Measurements from ENCODE around the gene SCRT2. TPM values are rescaled to one million over a fixed set of nuclear protein-coding genes. Genes with fewer than 3 reads are reported as not detected.
"Not testable (repeated sequence)": the region's sequence is repeated elsewhere in the genome, so short reads cannot be mapped to it uniquely, and the experiment has no call there.

The SCRT2 gene
- total RNA-seq, 1 experiment from 2014 or later, result not detected

DNA sequence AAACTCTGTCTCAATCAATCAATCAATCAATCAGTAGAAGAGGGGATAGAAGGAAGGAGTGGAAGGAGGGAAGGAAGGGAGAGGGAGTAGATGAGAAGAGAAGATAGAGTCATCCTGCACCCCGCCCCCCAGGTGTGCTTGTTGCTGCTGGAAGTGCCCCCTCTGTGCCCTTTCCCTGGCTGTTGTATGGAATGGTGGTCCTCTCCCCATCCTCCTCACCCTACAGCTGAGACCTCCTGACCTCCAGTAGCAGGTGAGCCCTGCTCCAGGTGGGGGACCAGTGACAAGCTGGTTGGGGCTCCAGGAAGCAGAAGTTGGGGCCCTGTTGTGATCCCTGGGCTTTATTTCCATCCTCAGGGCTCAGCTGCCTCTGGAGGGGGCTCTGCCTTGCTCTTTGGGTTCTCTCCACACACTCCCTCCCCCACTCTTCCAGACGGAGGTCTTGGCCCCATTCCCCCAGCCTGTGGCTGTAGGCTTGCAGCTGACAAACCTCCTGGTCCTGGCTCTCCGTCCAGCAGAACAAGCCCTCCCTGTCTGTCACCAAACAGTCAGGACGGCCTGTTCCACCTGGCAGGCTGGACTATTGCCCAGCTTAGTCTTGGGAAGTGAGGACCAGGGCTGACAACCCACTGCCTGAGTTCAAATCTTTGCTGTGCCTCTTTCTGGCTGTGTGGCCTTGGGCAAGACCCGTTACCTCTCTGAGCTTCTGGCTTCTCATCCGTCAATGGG, 26.0 kb upstream of the SCRT2 start:
- no peak for DNase-seq (ENCODE audit: low read depth)

DNA sequence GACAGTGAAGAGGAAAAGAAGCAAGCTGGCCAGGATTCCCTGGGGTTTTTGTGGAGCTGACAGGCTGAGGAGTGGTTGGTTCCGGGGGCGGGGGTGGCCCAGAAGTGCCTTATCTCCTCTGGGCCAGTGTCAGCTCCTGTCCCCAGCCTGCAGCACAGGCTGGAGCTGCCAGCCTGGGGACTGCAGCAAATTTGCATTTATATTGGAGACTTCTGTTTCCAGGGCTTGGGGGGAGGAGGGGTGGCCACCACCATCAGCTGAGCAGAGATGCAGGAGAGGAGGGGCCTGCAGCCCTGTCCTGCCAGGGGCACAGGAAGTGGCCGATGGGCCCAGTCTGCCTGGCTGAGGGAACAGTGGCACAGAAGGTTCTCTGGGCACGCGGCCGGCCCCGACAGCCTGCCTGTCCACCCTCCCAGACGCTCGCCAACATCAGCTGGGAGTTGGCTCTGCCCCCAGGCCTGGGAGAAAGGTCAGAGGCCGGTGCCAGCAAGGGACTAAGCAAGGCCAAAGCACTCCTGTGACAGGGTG, 24.3 kb upstream of the SCRT2 start:
- DNase-seq (ENCODE audit: low read depth), result no peak

DNA sequence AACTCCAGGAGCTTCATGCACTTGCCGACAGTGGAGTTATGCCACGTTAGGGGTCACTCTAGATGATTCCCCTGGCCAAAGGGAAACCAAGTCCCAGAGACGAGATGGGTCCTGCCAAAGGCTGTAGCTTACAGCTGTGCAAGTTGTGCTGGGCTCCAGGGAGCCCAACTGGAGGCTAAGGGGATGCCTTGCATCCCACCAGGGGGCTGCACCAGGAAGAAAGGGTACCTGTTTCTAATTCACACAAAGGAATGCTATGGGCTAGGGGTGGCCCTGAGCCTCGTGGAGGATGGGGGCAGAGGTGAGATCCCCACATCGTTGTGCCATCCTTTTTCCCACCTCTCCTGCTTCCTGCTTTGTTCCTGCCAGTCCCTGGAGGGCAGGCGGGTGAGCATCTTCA, 23.7 kb upstream of the SCRT2 start:
- no peak for DNase-seq (ENCODE audit: low read depth)

DNA sequence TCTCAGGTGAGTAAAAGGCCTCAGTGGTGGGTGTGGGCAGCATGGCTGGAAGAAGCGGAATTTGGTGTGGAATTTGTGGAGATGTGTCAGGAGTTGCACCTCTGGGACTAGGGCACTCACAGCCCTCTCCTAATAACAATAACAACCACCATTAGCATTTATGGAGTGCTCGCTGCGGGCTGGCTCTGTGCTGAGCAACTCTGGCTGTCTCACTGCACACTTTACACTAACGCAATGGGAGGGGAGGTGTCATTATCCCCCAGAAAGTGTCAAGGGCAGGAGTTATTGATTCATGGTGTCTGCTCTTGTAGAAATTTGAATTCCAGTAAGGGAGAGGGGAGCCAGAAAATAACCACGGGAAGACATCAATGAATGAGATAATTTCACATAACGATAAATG, 22.7 kb upstream of the SCRT2 start:
- no peak for DNase-seq (ENCODE audit: low read depth)

DNA sequence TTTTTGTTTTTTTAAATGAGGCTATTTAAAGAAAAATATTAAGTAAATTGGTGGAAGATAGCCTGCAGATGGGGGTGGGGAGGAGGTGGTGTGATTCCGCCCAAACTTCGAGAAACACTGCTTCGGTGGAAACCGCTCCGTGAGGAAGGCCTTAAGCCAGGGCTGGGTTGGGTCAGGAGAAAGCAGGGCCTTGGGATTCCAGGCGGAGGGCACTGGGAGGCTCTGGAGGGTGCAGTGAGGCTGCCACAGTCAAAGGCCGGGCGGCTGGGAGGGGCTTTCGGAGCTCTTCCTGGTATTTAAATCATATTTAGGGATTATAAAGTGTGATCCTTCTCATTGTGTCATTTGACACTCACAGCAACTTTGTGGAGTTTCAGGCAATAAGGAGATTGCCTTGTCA, 22.2 kb upstream of the SCRT2 start:
- no peak for DNase-seq (ENCODE audit: low read depth)

DNA sequence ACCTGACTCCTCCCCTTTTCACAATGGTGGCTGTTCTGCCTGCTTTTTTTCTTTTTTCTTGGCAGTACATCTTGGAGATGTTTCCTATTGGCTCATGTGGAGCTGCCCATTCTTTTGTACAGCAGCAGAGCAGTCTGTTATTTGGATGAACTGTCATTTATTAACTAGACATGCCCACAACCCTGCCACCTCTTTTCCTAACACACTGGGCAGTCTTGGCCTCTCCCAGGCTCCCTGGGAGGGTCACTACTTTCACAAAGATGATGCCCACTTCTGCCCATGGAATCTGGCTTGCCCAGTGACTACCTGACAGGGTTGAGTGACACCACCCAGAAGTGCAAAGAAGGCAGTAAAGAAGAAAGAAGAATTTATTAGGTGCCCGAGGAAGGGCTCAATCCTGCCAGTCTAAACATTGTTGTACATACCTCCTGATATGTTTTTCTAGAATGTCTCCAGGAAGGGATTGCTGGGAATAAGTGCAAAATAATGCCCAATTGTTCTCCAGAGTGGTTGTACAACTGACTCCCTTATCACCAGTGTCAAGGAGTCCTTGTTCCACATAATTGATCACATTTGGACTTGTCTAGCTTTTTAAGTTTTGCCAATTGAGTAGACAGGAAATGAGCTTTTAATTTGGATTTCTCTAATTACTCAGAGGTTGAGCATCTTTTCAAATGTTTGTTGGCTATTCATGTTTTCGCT, 19.7 kb upstream of the SCRT2 start:
- no peak for DNase-seq (ENCODE audit: low read depth)

DNA sequence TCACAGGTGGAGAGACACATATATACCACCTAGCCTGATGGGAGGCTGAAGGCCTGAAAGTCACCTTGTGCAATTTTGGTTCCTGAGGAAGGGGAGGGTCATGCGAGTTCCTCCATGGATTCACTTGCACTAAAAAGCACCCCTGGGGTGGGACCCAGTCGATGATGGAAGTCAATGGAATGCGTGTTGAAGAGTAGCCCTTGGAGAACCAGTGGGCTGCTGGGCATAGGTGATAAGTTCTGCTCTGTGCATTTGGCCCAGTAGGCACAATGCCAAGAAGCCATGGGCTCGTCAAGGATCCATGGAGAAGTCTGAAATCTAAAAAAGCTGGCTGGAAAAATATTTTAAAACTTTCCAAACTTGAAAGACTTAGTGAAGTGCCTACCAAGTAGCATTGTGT, 18.9 kb upstream of the SCRT2 start:
- no peak for DNase-seq (ENCODE audit: low read depth)

DNA sequence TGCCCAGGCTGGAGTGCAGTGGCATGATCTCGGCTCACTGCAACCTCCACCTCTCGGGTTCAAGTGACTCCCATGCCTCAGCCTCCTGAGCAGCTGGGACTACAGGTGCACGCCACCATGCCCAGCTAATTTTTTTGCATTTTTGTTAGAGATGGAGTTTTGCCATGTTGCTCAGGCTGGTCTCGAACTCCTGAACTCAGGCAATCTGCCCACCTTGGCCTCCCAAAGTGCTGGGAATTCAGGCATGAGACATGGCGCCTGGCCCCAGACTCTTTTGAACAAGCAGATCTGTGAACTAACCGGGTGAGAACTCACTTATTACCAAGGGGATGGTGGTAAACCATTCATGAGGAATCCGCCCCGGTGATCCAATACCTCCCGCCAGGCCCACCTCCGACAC, 18.2 kb upstream of the SCRT2 start:
- DNase-seq (ENCODE audit: low read depth), result not testable (repeated sequence)

DNA sequence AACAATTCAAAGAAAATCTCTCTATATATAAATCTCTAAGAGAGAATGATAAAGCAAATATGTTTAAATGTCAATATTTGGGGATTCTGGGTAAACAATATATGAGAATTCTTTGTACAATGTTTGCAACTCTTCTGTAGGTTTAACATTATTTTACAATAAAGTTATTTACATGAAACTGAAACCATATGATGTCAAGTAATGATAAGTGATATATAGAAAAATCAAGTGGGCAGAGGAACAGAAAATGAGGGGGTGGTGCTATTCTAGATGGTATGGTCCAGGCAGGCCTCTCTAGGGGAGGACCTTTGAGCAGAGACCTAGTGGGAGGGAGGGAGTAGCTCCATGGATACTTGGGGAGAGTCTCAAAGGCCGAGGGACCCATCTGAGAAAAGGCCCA, 16.4 kb upstream of the SCRT2 start:
- no peak for DNase-seq (ENCODE audit: low read depth)

DNA sequence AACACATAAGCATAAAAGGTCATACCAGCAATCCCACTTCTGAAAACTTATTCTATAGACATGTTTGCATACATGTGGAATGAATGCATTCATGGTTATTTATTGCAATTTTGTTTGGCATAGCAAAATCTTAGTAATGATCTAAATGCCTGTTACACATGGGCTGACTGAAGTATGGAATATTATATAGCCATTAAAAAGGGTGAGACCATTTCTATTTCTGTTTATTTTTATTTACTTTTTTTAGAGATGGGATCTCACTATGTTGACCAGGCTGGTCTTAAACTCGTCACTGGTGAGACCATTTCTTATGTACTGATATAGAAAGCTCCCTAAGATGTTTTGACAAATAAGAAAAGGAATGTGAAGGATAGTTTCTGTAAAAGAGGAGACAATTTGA, 14.3 kb upstream of the SCRT2 start:
- no peak for DNase-seq (ENCODE audit: low read depth)

DNA sequence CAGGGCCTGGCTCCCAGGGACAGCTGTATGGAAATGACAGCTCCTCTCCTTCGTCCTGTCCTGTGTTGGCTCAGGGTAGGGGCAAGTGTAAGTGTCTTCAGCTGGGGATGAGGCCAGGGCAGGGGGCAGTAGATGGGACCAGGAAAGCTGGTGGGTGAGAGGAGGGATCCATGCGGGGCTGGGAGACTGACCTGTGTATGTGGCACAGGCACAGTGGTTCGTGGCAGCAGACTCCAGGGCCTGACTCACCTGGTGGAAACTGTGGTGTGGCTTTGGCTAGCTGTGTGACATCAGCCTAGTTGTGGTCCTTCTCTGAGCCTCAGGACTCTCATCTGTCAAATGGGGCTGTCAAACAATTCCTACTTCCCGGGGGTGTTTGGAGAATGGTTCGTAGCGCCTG, 13.7 kb upstream of the SCRT2 start:
- no peak for DNase-seq (ENCODE audit: low read depth)

DNA sequence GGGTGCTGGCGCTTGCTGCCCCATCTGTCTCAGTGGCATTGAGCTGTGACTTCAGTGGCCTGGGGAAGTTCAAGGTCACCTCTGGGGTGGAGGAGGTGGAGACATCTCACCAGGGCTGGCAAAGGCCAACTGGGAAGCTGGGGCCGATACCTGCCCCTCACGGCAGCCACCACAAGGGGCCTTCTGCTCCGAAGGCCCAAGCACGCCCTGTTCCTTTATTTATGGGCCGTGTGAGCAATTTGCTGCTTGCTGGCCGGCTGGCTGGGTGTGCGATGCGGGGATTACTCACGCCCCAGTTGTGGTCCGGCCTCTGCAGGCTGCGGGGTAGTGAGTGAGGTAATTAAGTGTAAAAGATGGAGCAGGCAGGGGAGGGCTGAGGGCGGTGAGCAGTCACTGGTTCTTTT, 13.2 kb upstream of the SCRT2 start:
- DNase-seq (ENCODE audit: low read depth), result peak; percentile 38

DNA sequence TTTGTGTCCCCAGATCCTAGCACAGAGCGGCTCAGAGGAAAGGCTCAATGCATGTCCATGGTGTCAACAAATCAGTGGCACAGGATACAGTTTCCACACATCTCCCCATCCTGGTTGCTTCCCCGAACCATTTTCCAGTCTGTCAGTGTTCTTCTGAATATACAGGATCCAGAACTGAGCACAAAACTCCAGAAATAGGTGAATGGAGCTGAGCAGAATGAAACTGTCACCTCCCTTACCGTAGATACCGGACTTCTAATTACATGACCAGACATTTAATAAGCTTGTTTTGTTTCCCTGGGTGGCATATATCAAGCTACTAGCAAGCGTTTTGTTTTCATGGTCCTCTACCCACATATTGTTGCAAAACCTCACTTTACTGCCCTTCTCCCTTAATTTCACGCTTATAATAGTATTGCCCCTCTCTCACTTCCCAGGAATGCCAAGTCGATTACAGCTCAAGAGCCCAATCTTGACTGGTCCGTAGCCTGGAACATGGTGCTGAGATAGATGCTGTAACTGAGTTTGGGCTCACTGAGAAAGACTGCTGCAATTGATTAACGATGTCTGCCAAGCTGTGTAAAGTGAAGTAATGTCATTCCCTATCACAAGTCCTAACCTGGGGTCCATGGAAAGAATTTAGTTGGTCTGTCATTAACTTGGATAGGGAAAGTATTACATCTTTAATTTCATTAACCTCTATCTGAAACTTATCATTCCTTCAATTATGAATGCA, 12.0 kb upstream of the SCRT2 start:
- no peak for DNase-seq (ENCODE audit: low read depth)

DNA sequence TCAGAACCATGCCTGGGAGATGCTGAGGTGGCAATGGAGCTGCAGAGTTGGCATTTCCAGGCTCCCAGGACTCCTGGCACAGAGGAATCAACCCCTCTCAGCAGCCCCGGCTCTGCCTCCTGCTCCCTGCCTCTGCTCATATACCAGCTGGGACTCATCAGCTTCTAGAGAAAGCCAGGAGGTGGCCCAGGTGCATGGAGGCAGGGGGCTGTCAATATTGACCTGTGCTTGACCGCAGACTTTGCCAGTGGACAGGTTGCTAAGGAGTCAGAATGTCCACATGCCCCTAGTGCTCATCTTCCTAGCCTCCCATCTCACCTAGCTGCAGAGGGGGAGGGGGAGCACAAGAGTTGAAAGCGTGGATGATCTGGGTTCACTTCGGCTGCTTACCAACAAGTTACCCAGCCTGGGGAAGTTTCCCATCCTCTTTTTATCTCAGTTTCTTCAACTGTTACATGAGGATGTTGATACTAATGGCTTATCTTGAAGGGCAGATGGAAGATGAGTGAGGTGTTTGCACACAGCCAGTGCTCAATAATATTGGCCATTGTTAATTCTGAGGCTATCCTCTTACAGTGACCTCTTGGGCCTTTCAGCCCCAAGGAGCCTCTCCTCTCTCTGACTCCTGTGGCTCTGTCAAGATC, 9.2 kb upstream of the SCRT2 start:
- no peak for DNase-seq (ENCODE audit: low read depth)

DNA sequence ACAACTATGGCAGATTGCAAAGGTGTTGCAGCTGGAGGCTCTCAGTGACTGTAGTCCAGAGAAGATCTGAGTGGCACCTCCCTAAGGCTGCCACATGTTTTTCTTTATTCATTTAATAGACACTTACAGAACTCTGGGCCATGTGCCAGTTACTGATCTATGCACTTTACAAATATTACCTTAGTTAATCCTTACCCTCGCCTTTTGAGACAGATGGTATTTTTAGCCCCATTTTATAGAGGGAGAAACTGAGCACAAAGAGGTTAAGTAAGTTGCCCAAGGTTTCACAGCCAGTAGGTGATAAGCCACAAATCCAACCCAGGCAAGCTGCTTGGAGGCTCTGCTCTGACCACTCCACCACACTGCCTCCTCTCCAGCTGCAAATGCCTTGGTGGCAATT, 6.5 kb upstream of the SCRT2 start:
- DNase-seq (ENCODE audit: low read depth), result no peak

DNA sequence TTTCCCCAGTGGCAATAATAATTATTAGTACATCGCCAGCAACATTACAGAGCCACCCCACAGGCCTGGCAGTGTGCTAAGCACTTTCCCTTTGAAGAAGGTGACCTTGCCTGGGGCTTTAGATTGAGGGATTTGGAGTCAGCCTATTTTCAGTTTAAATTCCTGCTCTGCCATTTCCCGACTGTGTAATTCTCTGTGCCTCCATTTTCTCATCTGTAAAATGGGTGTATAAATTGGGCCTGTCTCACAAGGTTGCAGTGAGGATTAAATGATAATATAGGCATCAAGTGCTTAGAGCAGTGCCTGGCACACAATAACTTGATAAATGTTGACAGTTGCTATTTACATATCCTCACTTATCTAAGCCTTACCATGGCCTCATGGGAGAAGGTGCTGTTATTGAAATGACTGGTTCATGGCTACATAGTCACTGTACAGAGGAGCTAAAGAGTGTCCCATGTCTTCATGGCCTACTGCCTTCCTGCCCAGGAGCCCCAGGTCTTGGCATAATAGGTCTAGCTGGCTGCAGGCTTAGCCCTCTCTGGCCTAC, 5.1 kb upstream of the SCRT2 start:
- DNase-seq (ENCODE audit: low read depth), result no peak

DNA sequence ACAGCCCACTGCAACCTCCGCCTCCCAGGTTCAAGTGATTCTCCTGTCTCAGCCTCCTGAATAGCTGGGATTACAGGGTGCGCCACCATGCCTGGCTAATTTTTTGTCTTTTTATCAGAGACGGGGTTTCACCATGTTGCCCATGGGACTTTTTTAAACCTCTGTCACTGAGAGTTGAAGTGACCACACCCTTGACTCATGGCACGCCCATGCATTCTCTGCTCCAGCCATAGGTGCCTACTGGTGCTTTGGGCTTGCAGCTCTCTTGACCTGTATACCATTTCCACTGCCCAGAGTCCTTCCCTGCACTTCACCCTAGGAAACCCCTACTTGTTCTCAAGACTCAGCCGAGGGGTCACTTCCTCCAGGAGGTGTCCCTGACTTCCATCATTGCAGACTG, 2.4 kb upstream of the SCRT2 start:
- no peak for DNase-seq (ENCODE audit: low read depth)

DNA sequence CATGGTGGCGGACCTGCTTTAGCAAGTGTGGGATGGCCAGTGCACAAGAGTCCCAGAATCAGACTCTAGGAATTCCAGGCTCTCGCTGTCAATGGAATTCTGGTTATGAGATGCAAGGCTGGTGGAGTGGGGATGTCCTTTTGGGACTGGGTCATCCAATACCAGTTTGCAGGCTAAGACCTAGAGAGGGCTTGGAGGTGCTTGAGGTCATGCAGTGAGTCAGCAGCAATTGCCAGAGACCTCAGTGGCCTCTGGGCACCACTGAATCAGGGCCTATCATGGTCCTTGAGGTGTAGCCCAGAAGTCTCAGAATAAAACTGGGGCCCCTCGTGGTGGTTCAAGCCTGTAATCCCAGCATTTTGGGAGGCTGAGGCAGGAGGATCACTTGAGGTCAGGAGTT, 1.4 kb upstream of the SCRT2 start:
- no peak for DNase-seq (ENCODE audit: low read depth)

DNA sequence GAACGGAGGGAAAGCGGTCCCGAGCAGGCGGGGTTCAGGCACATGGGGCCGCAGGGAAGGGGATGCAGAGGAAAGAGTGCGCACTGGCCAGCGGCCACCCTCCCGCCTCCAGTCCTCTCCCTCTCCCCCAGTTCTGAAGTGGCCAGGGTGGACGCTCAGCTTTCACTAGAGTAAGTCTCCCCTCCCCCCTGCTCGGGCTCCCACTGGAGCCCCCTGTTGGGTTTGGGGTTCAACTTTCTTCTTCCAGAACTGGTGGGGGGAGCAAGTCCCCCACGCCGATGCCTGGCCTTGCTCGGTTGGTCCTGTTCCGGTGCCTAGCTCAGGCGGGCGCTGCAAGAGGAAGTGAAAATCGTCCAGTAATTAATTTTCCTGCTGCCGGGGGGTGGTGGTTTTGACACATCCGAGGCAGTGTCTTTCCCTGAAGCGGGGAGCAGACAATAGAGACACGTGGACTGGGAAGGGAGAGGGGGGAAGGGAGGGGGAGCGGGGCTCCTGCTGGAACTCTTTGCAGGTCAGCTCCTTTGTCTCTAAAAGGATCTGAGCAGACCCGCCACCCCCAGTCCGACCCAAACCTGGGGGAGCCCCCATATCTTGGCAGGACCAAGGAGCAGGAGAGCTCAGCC, 824 bp upstream of the SCRT2 start:
- no peak for DNase-seq (ENCODE audit: low read depth)

DNA sequence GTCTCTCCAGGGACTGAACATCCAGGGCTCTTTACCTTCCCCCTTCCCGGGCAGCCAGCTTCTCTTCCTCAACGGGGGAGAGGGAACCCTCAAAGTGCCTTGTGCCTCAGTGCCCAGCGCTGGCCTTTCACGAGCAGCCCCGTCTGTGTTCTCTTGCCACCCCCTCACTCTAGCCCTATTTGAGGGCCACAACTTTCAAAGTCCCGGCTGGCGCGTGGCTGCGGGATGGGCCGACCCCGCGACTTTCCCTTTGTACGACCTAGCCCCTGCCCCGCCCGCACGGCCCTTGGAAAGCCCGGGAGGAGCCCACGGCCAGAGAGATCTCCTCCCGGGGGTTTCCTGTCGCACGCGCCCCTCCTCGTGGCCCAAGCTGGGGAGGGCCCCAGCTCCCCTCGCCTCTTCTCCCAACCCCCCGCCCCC, 559 bp downstream of the SCRT2 start:
- no peak for DNase-seq (ENCODE audit: low read depth)

DNA sequence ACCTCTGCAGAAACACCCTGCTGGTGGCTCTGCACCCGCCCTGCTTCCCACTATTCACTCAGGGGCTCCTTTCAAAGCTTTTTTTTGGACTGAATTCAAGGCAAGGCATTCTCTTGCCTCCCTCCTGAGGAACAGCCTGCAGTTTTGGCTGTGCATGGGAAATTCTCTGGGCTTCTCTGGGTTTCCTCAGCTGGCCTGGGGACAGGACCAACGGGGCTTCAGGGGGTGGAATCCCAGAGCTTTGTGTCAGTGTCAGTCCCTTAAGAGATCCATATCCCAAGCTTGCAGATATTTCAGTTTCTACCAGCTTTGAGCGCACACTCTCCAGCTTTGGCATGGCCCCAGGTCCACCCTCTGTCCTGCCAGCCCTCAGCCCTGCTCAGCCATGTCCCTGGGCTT, 2.0 kb downstream of the SCRT2 start:
- DNase-seq (ENCODE audit: low read depth), result no peak

Data from M059J (cell line).